Nephron progenitor cell (in vitro differentiated cells): Measurements from ENCODE around the gene NMNAT3.

Source experiments
- DNase-seq: peaks from one replicate; pipeline ENCODE4 v3.0.0; 2021
- H3K27ac Mint-ChIP-seq: 2 replicates; pipeline ENCODE4 v1.8.0; 2021; ENCODE audit warnings: mild to moderate bottlenecking, moderate library complexity, mixed read lengths
- H3K27me3 Mint-ChIP-seq: 2 replicates; pipeline ENCODE4 v1.8.0; 2021; ENCODE audit warnings: mild to moderate bottlenecking, low read depth, mixed read lengths; ENCODE audit not compliant: poor library complexity
- H3K36me3 Mint-ChIP-seq: 2 replicates; pipeline ENCODE4 v1.8.0; 2021; ENCODE audit warnings: low read depth, mixed read lengths
- H3K4me1 Mint-ChIP-seq: 2 replicates; pipeline ENCODE4 v1.8.0; 2021; ENCODE audit warnings: mixed read lengths
- H3K4me3 Mint-ChIP-seq: 2 replicates; pipeline ENCODE4 v1.8.0; 2021; ENCODE audit warnings: mild to moderate bottlenecking, moderate library complexity, mixed read lengths
- H3K9me3 Mint-ChIP-seq: 2 replicates; pipeline ENCODE4 v1.8.0; 2021; ENCODE audit warnings: mild to moderate bottlenecking, moderate library complexity, mixed read lengths
- CTCF ChIP-seq: fragments of 200-600 bp; sonication (generic); IDR thresholded peaks from 2 replicates; pipeline ENCODE4 v1.5.0; 2021; ENCODE audit warnings: antibody characterized with exemption

NMNAT3 gene

DNA sequence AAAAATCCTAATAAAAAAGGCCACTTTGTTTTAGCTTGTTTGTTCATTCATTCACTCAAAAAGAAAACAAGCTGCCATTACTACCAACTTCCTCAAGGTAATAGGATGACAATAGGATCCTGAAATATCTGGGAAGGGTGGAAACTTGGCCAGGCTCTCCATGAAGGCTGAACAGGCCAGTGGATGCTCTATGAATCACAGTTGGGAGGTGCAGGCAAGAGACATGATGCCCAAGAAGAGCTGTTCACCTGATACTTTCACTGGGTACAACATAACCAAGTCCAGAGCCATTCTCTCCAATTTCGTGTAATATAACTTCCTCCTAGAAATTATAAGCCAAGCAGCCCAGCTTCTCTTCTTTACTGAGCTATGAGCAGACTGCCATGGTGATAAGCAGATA, 37.3 kb downstream of the NMNAT3 start:
- no peak overlapping the region for H3K27ac Mint-ChIP-seq
- H3K36me3 Mint-ChIP-seq: peaks cover 9% of the 10 kb centered on the region
- peaks cover 12% of the 10 kb centered on the region for H3K27me3 Mint-ChIP-seq
- peaks cover 20% of the 10 kb centered on the region for H3K9me3 Mint-ChIP-seq
- H3K4me1 Mint-ChIP-seq: peaks cover 5% of the 10 kb centered on the region
- no peak for DNase-seq
- no peak overlapping the region for H3K4me3 Mint-ChIP-seq
- TF ChIP-seq CTCF: no peak

GRCh38 chr3:139639662-139640061, 38.1 kb downstream of the NMNAT3 start:
- peaks cover 9% of the 10 kb centered on the region for H3K27me3 Mint-ChIP-seq
- H3K27ac Mint-ChIP-seq: no peak overlapping the region
- TF ChIP-seq CTCF: no peak
- peaks cover 5% of the 10 kb centered on the region for H3K4me1 Mint-ChIP-seq
- peaks cover 9% of the 10 kb centered on the region for H3K36me3 Mint-ChIP-seq
- no peak overlapping the region for H3K4me3 Mint-ChIP-seq
- no peak for DNase-seq
- H3K9me3 Mint-ChIP-seq: peaks cover 15% of the 10 kb centered on the region

GRCh38 chr3:139638518-139638917, 39.3 kb downstream of the NMNAT3 start:
- no peak for DNase-seq
- Mint-ChIP-seq H3K4me1 (peaks cover 15% of the 10 kb centered on the region), H3K36me3 (no peaks in the 10 kb centered on the region), H3K4me3 (no peak overlapping the region), H3K9me3 (peaks cover 6% of the 10 kb centered on the region), H3K27me3 (peaks cover 9% of the 10 kb centered on the region), H3K27ac (no peak overlapping the region)
- TF ChIP-seq CTCF: no peak

DNA sequence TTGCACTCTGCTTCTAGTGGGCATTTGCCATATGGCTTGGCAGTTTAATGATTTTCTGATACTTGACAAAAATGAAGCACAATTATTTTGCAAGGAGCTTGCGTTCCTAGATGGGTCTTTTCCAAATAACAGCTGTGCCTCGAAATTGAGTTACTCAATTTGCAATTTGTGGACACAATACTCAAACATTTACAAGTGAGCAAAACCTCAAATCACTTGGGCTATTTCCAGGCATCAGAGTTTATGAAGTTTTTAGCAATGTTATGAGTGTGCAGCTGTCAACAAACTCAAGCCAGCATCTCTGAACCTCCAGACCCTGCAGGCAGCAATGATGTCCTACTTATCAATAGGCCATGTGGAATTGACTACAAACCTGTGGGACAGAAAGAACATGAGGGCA, 41.3 kb downstream of the NMNAT3 start:
- DNase-seq: no peak
- no peak for TF ChIP-seq CTCF
- H3K27ac Mint-ChIP-seq: no peak overlapping the region
- H3K9me3 Mint-ChIP-seq: no peaks in the 10 kb centered on the region
- H3K4me1 Mint-ChIP-seq: peaks cover 14% of the 10 kb centered on the region
- no peak overlapping the region for H3K4me3 Mint-ChIP-seq
- peaks cover 9% of the 10 kb centered on the region for H3K27me3 Mint-ChIP-seq
- H3K36me3 Mint-ChIP-seq: no peaks in the 10 kb centered on the region

DNA sequence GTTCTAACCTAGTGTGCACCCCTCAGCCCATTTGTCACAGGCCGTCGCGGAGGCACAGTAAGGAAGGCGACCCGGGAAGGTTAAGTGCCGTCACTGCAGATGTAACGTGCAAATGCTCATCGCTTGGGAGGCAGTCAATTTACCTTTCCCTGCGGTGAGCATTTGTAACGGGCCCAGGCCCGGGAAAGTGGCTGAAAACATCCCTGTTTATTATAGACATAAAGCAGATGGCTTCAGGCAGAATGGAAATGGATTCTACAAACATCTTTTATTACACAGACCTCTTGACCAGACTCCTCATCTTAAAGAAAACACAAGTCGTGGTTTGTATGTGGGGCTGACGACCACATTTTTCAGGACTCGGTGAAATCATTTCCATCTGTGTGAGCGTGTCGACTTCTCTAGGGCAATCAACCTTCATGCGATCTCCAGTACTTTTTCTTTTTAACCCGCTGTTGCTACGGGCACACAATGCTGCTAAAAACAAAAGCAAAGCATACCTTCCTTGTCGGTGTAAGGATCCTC, 43.6 kb downstream of the NMNAT3 start:
- DNase-seq: no peak
- no peak for TF ChIP-seq CTCF
- no peak overlapping the region for H3K4me3 Mint-ChIP-seq
- H3K27me3 Mint-ChIP-seq: peaks cover 6% of the 10 kb centered on the region
- H3K36me3 Mint-ChIP-seq: no peaks in the 10 kb centered on the region
- no peak overlapping the region for H3K27ac Mint-ChIP-seq
- peaks cover 14% of the 10 kb centered on the region for H3K4me1 Mint-ChIP-seq
- H3K9me3 Mint-ChIP-seq: no peaks in the 10 kb centered on the region

DNA sequence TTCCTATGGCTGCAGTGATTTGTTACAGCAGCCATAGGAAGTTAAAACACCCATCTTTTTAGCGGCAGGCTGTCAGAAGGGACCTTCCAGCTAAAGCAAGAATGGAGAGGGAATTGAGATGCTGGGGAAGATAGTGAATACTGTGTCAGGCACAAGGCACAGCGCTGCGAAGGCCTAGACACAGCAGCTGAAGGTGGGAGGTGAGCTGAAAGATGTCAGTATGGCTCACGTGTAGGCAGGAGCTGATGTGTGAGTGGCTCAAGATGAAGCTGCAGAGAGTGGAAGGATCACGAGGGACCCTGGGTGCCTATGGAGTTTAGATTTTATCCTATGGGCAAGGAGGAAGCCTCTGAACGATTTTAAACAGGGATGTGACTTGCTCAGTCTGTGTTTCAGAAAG, 44.3 kb downstream of the NMNAT3 start:
- peaks cover 6% of the 10 kb centered on the region for H3K27me3 Mint-ChIP-seq
- no peaks in the 10 kb centered on the region for H3K36me3 Mint-ChIP-seq
- H3K27ac Mint-ChIP-seq: peak overlapping the region; percentile 81
- no peak overlapping the region for H3K4me3 Mint-ChIP-seq
- no peak for TF ChIP-seq CTCF
- no peaks in the 10 kb centered on the region for H3K9me3 Mint-ChIP-seq
- H3K4me1 Mint-ChIP-seq: peaks cover 14% of the 10 kb centered on the region
- DNase-seq: no peak
